Measurements from ENCODE around the gene SSMEM1. TPM values are rescaled to one million over a fixed set of nuclear protein-coding genes. Genes with fewer than 3 reads are reported as not detected.

SSMEM1 gene
- polyA plus RNA-seq, 1 experiment, result 0.06 TPM

DNA sequence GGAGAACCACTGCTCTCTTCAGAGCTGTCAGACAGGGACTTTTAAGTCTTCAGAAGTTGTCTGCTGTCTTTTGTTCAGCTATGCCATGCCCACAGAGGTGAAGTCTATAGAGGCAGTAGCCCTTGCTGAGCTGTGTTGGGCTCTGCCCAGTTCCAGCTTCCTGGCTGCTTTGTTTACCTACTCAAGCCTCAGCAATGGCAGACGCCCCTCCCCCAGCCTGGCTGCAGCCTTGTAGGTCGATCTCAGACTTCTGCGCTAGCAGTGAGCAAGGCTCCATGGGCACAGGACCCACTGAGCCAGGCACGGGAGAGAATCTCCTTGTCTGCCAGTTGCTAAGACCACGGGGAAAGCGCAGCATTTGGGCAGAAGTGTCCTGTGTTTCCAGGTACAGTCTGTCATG lies 46.9 kb downstream of the SSMEM1 start:
- no peak for DNase-seq (ENCODE audit: low read depth)
- ChIA-PET POLR2A (no interaction called here), CTCF (interaction anchor here (1.0 kb wide), 1 partner anchor 13 kb away, joined by 3 read pairs; no protein-coding TSS in a partner anchor)

DNA sequence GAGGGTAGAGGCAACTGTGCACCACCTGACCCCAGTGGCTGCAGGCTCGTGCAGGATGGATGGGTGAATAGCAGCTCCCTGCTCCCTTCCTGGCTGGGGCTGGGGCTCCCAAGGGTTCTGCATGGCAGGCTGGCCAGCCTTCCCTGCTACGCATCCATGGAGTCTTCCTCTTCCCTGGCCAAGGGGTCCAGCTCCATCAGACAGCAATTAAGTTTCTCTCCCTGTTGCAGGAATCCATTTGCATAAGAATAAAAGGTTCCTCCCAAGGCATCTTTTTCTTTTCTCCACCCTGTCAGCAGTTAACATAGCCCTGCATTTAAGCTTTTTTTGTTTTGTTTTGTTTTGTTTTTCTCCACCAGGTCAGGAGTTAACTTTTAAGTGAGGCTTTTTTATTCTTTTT lies 49.0 kb downstream of the SSMEM1 start:
- Histone ChIP-seq H3K36me3 (ENCODE audit: control insufficient read depth, insufficient read depth, low read length) (no peaks in the 10 kb centered on the region), H3K4me3 (ENCODE audit: low read depth, low read length) (no peak overlapping the region), H3K27me3 (ENCODE audit: control insufficient read depth, insufficient read depth, low read length) (no peaks in the 10 kb centered on the region)
- CTCF ChIA-PET, result no interaction called here
- DNase-seq (ENCODE audit: low read depth), result no peak
- POLR2A ChIA-PET, result no interaction called here
- TF ChIP-seq CTCF (IDR thresholded peaks at IDR 0.05; ENCODE audit: insufficient read depth, low read depth, low read length), result no peak

More for the DNA sequence above, 46.9 kb downstream of the SSMEM1 start:
- Histone ChIP-seq H3K27me3 (ENCODE audit: control insufficient read depth, insufficient read depth, low read length) (no peaks in the 10 kb centered on the region), H3K4me3 (ENCODE audit: low read depth, low read length) (no peak overlapping the region), H3K36me3 (ENCODE audit: control insufficient read depth, insufficient read depth, low read length) (no peaks in the 10 kb centered on the region)
- TF ChIP-seq CTCF (IDR thresholded peaks at IDR 0.05; ENCODE audit: insufficient read depth, low read depth, low read length), result no peak

GRCh38 chr7:130258494-130259078 lies 50.9 kb downstream of the SSMEM1 start:
- TF ChIP-seq CTCF (IDR thresholded peaks at IDR 0.05; ENCODE audit: insufficient read depth, low read depth, low read length), result no peak
- DNase-seq (ENCODE audit: low read depth), result no peak
- Histone ChIP-seq H3K4me3 (ENCODE audit: low read depth, low read length) (no peak overlapping the region), H3K36me3 (ENCODE audit: control insufficient read depth, insufficient read depth, low read length) (no peaks in the 10 kb centered on the region), H3K27me3 (ENCODE audit: control insufficient read depth, insufficient read depth, low read length) (no peaks in the 10 kb centered on the region)
- CTCF ChIA-PET, result interaction anchor here (1.5 kb wide), 1 partner anchor 15 kb away, joined by 3 read pairs; no protein-coding TSS in a partner anchor
- POLR2A ChIA-PET, result no interaction called here

GRCh38 chr7:130262448-130262847 lies 54.8 kb downstream of the SSMEM1 start:
- no peak for TF ChIP-seq CTCF (IDR thresholded peaks at IDR 0.05; ENCODE audit: insufficient read depth, low read depth, low read length)
- Histone ChIP-seq H3K4me3 (ENCODE audit: low read depth, low read length) (no peak overlapping the region), H3K36me3 (ENCODE audit: control insufficient read depth, insufficient read depth, low read length) (no peaks in the 10 kb centered on the region), H3K27me3 (ENCODE audit: control insufficient read depth, insufficient read depth, low read length) (no peaks in the 10 kb centered on the region)
- POLR2A ChIA-PET, result no interaction called here
- DNase-seq (ENCODE audit: low read depth), result no peak
- CTCF ChIA-PET, result interaction anchor here (0.5 to 0.9 kb wide), 3 partner anchors 22 to 124 kb away, joined by 3 to 8 read pairs (median 3); no protein-coding TSS in a partner anchor

GRCh38 chr7:130263130-130263529 lies 55.5 kb downstream of the SSMEM1 start:
- ChIA-PET POLR2A (no interaction called here), CTCF (interaction anchor here (0.5 to 0.9 kb wide), 3 partner anchors 22 to 125 kb away, joined by 3 to 8 read pairs (median 3); no protein-coding TSS in a partner anchor)
- Histone ChIP-seq H3K36me3 (ENCODE audit: control insufficient read depth, insufficient read depth, low read length) (no peaks in the 10 kb centered on the region), H3K27me3 (ENCODE audit: control insufficient read depth, insufficient read depth, low read length) (no peaks in the 10 kb centered on the region), H3K4me3 (ENCODE audit: low read depth, low read length) (no peak overlapping the region)
- DNase-seq (ENCODE audit: low read depth), result no peak
- no peak for TF ChIP-seq CTCF (IDR thresholded peaks at IDR 0.05; ENCODE audit: insufficient read depth, low read depth, low read length)

Other genes starting within 250 kb of the SSMEM1 start
- 23.2 and 24.8 TPM in 2 replicates for gene ZC3HC1, start 156.5 kb upstream of the SSMEM1 start, polyA plus RNA-seq (2011; rRNA removed)
- 15.9 and 23.4 TPM in 2 replicates for gene KLHDC10, start 137.3 kb upstream of the SSMEM1 start, polyA plus RNA-seq (2011; rRNA removed)
- gene TMEM209, start 2.5 kb upstream of the SSMEM1 start, polyA plus RNA-seq (2011; rRNA removed), result 15.5 and 19.2 TPM in 2 replicates
- gene CPA2, start 59.0 kb downstream of the SSMEM1 start, polyA plus RNA-seq (2011; rRNA removed), result not detected in 2 replicates
- gene CPA4, start 85.3 kb downstream of the SSMEM1 start, polyA plus RNA-seq (2011; rRNA removed), result 52.5 and 54.9 TPM in 2 replicates
- 0.06 and 0.15 TPM in 2 replicates for gene CPA5, start 137.0 kb downstream of the SSMEM1 start, polyA plus RNA-seq (2011; rRNA removed)
- gene CPA1, start 172.6 kb downstream of the SSMEM1 start, polyA plus RNA-seq (2011; rRNA removed), result 0.10 TPM in 1 of 2 replicates, not detected in the other
- gene CEP41, start 233.2 kb downstream of the SSMEM1 start, polyA plus RNA-seq (2011; rRNA removed), result 24.2 and 24.5 TPM in 2 replicates

Measured in BJ (cell line).